ENCODE data around the gene OCA2. TPM values are rescaled to one million over a fixed set of nuclear protein-coding genes. Genes with fewer than 3 reads are reported as not detected.

The OCA2 gene
- total RNA-seq, 1 donor from 2014 or later = 1.0 TPM

GRCh38 chr15:28044121-28044672 lies 54.9 kb downstream of the OCA2 start:
- no peak for TF ChIP-seq CTCF (IDR thresholded peaks at IDR 0.05; ENCODE audit: unreplicated experiment)
- DNase-seq (ENCODE audit: low spot score in 2 of 2, unreplicated experiment in 2 of 2) = no peak
- Mint-ChIP-seq H3K9me3 (peaks cover 16% of the 10 kb centered on the region), H3K27me3 (ENCODE audit: low read depth) (peaks cover 50% of the 10 kb centered on the region), H3K36me3 (no peaks in the 10 kb centered on the region), H3K4me3 (no peak overlapping the region), H3K4me1 (peaks cover 16% of the 10 kb centered on the region), H3K27ac (no peak overlapping the region)

- Mint-ChIP-seq H3K27ac (no peak overlapping the region), H3K4me1 (peaks cover 16% of the 10 kb centered on the region), H3K27me3 (ENCODE audit: low read depth) (peaks cover 49% of the 10 kb centered on the region), H3K4me3 (no peak overlapping the region), H3K36me3 (no peaks in the 10 kb centered on the region), H3K9me3 (peaks cover 16% of the 10 kb centered on the region)
- DNase-seq (ENCODE audit: low spot score in 2 of 2, unreplicated experiment in 2 of 2) = no peak
- no peak for TF ChIP-seq CTCF (IDR thresholded peaks at IDR 0.05; ENCODE audit: unreplicated experiment)
These were observed 55.4 kb downstream of the OCA2 start for GRCh38 chr15:28043691-28044091.

- no peak overlapping the region for H3K4me3 Mint-ChIP-seq
- H3K9me3 Mint-ChIP-seq = no peaks in the 10 kb centered on the region
- peaks cover 28% of the 10 kb centered on the region for H3K27me3 Mint-ChIP-seq (ENCODE audit: low read depth)
- TF ChIP-seq CTCF (IDR thresholded peaks at IDR 0.05; ENCODE audit: unreplicated experiment) = no peak
- no peaks in the 10 kb centered on the region for H3K36me3 Mint-ChIP-seq
- no peak for DNase-seq (ENCODE audit: low spot score in 2 of 2, unreplicated experiment in 2 of 2)
- no peak overlapping the region for H3K27ac Mint-ChIP-seq
- peaks cover 1% of the 10 kb centered on the region for H3K4me1 Mint-ChIP-seq
These were observed 61.0 kb downstream of the OCA2 start for GRCh38 chr15:28037969-28038590.

- no peak overlapping the region for H3K4me3 Mint-ChIP-seq
These were observed 65.7 kb downstream of the OCA2 start for GRCh38 chr15:28033443-28033842.

GRCh38 chr15:28030801-28031200 lies 68.3 kb downstream of the OCA2 start:
- H3K4me3 Mint-ChIP-seq = no peak overlapping the region
- TF ChIP-seq CTCF (IDR thresholded peaks at IDR 0.05; ENCODE audit: unreplicated experiment) = no peak

More at GRCh38 chr15:28033443-28033842, 65.7 kb downstream of the OCA2 start:
- H3K36me3 Mint-ChIP-seq = no peaks in the 10 kb centered on the region
- H3K9me3 Mint-ChIP-seq = no peaks in the 10 kb centered on the region
- TF ChIP-seq CTCF (IDR thresholded peaks at IDR 0.05; ENCODE audit: unreplicated experiment) = no peak
- H3K4me1 Mint-ChIP-seq = peaks cover 7% of the 10 kb centered on the region
- DNase-seq (ENCODE audit: low spot score in 2 of 2, unreplicated experiment in 2 of 2) = no peak
- H3K27ac Mint-ChIP-seq = no peak overlapping the region
- H3K27me3 Mint-ChIP-seq (ENCODE audit: low read depth) = peaks cover 3% of the 10 kb centered on the region

More at GRCh38 chr15:28030801-28031200, 68.3 kb downstream of the OCA2 start:
- no peaks in the 10 kb centered on the region for H3K27me3 Mint-ChIP-seq (ENCODE audit: low read depth)
- H3K4me1 Mint-ChIP-seq = peaks cover 7% of the 10 kb centered on the region
- H3K36me3 Mint-ChIP-seq = no peaks in the 10 kb centered on the region
- no peak overlapping the region for H3K27ac Mint-ChIP-seq
- no peaks in the 10 kb centered on the region for H3K9me3 Mint-ChIP-seq
- DNase-seq (ENCODE audit: low spot score in 2 of 2, unreplicated experiment in 2 of 2) = no peak

Measured in mesothelial cell of epicardium (in vitro differentiated cells).